ENCODE results near the gene SLC6A20. TPM values are rescaled to one million over a fixed set of nuclear protein-coding genes. Genes with fewer than 3 reads are reported as not detected.

SLC6A20 gene
- total RNA-seq, 1 donor from 2014 or later, result 2.9 TPM

GRCh38 chr3:45802146-45802545 lies 5.8 kb upstream of the SLC6A20 start:
- intact Hi-C loops (cut with DNase I), result no loop called here
- TF ChIP-seq POLR2A (IDR thresholded peaks at IDR 0.05) (no peak), CTCF (IDR thresholded peaks at IDR 0.05) (no peak), POLR2AphosphoS5 (IDR thresholded peaks at IDR 0.05; ENCODE audit: insufficient read depth in 1 of 2, low read depth in 1 of 2) (no peak)
- no peaks in the 10 kb centered on the region for H3K9me3 ChIP-seq

GRCh38 chr3:45800611-45801010 lies 4.3 kb upstream of the SLC6A20 start:
- H3K4me1 ChIP-seq, result peaks cover 11% of the 10 kb centered on the region
- intact Hi-C loops (cut with DNase I), result no loop called here
- H3K27me3 ChIP-seq, result no peaks in the 10 kb centered on the region
- H3K36me3 ChIP-seq, result no peaks in the 10 kb centered on the region
- H3K27ac ChIP-seq, result no peak overlapping the region
- no peak for TF ChIP-seq CTCF (IDR thresholded peaks at IDR 0.05)
- TF ChIP-seq POLR2A (IDR thresholded peaks at IDR 0.05), result no peak
- no peak for TF ChIP-seq POLR2AphosphoS5 (IDR thresholded peaks at IDR 0.05; ENCODE audit: insufficient read depth in 1 of 2, low read depth in 1 of 2)
- no peaks in the 10 kb centered on the region for H3K9me3 ChIP-seq
- H3K4me3 ChIP-seq, result no peak overlapping the region
- peak; percentile 67 to 84 for DNase-seq (ENCODE audit: extremely low spot score in 2 of 2)

More at GRCh38 chr3:45802146-45802545, 5.8 kb upstream of the SLC6A20 start:
- H3K27me3 ChIP-seq, result no peaks in the 10 kb centered on the region
- DNase-seq (ENCODE audit: extremely low spot score in 2 of 2), result peak; percentile 65 to 79
- H3K36me3 ChIP-seq, result no peaks in the 10 kb centered on the region
- no peak overlapping the region for H3K27ac ChIP-seq
- H3K4me1 ChIP-seq, result no peaks in the 10 kb centered on the region
- no peak overlapping the region for H3K4me3 ChIP-seq

GRCh38 chr3:45799586-45799985 lies 3.2 kb upstream of the SLC6A20 start:
- DNase-seq (ENCODE audit: extremely low spot score in 2 of 2), result peak in 1 of 2 donors; percentile 74
- intact Hi-C loops (cut with DNase I), result no loop called here
- Histone ChIP-seq H3K27me3 (no peaks in the 10 kb centered on the region), H3K36me3 (no peaks in the 10 kb centered on the region), H3K4me3 (no peak overlapping the region), H3K27ac (no peak overlapping the region), H3K4me1 (peaks cover 13% of the 10 kb centered on the region), H3K9me3 (no peaks in the 10 kb centered on the region)
- no peak for TF ChIP-seq POLR2AphosphoS5 (IDR thresholded peaks at IDR 0.05; ENCODE audit: insufficient read depth in 1 of 2, low read depth in 1 of 2)
- TF ChIP-seq POLR2A (IDR thresholded peaks at IDR 0.05), result no peak
- no peak for TF ChIP-seq CTCF (IDR thresholded peaks at IDR 0.05)

- Histone ChIP-seq H3K4me3 (no peak overlapping the region), H3K9me3 (no peaks in the 10 kb centered on the region), H3K4me1 (peaks cover 13% of the 10 kb centered on the region), H3K27me3 (no peaks in the 10 kb centered on the region), H3K27ac (no peak overlapping the region), H3K36me3 (no peaks in the 10 kb centered on the region)
- TF ChIP-seq CTCF (IDR thresholded peaks at IDR 0.05) (no peak), POLR2A (IDR thresholded peaks at IDR 0.05) (no peak), POLR2AphosphoS5 (IDR thresholded peaks at IDR 0.05; ENCODE audit: insufficient read depth in 1 of 2, low read depth in 1 of 2) (no peak)
- no peak for DNase-seq (ENCODE audit: extremely low spot score in 2 of 2)
- intact Hi-C loops (cut with DNase I), result no loop called here
These were observed 1.7 kb upstream of the SLC6A20 start for GRCh38 chr3:45798034-45798433.

- Histone ChIP-seq H3K9me3 (no peaks in the 10 kb centered on the region), H3K27me3 (no peaks in the 10 kb centered on the region), H3K4me3 (peak overlapping the region; percentile 37 to 45), H3K36me3 (no peaks in the 10 kb centered on the region), H3K4me1 (peaks cover 13% of the 10 kb centered on the region), H3K27ac (no peak overlapping the region)
- intact Hi-C loops (cut with DNase I), result no loop called here
- DNase-seq (ENCODE audit: extremely low spot score in 2 of 2), result peak in 1 of 2 donors; percentile 74
- TF ChIP-seq POLR2A (IDR thresholded peaks at IDR 0.05) (no peak), POLR2AphosphoS5 (IDR thresholded peaks at IDR 0.05; ENCODE audit: insufficient read depth in 1 of 2, low read depth in 1 of 2) (no peak), CTCF (IDR thresholded peaks at IDR 0.05) (no peak)
These were observed 734 bp upstream of the SLC6A20 start for GRCh38 chr3:45796902-45797637.
